Gastroesophageal sphincter (tissue), 3 donors: ENCODE results near the gene SCYGR3.

ENCODE experiments used
- CTCF ChIP-seq, 4 experiments: fragments of 200-600 bp in 2 of 4; fragments of 450-650 bp in 2 of 4; sonication (generic) in 1 of 4; IDR thresholded peaks; one replicate each; pipeline ENCODE4 v1.5.1; 2017 to 2019; ENCODE audit warnings: antibody characterized with exemption in 4 of 4, mild to moderate bottlenecking in 2 of 4, moderate library complexity in 2 of 4
- EP300 ChIP-seq: sonication (generic); formaldehyde crosslinking; IDR thresholded peaks from one replicate; pipeline ENCODE4 v1.6.1; 2017; ENCODE audit warnings: antibody characterized with exemption, mild to moderate bottlenecking
- POLR2A ChIP-seq, 2 donors: fragments of 450-650 bp; IDR thresholded peaks; one replicate each; pipeline ENCODE4 v1.6.1; 2017; ENCODE audit warnings: antibody characterized with exemption in 2 of 2, mild to moderate bottlenecking in 2 of 2, moderate library complexity in 1 of 2

- TF ChIP-seq CTCF (IDR thresholded peaks at IDR 0.05): no peak
- TF ChIP-seq POLR2A (IDR thresholded peaks at IDR 0.05): no peak
- no peak for TF ChIP-seq EP300
Observed at GRCh38 chr2:227608561-227609338, 5.9 kb downstream of the SCYGR3 start.
